GM19238 (cell line): Measurements from ENCODE around the gene GBF1.
"Not testable (repeated sequence)": the region's sequence is repeated elsewhere in the genome, so short reads cannot be mapped to it uniquely, and the experiment has no call there.

Source experiments
- DNase-seq: peaks from one replicate; pipeline ENCODE4 v3.0.0; 2011; ENCODE audit warnings: low spot score; ENCODE audit not compliant: insufficient read length

Gene GBF1

GRCh38 chr10:102268375-102268888 lies 23.1 kb downstream of the GBF1 start:
- DNase-seq, result no peak

GRCh38 chr10:102269017-102269416 lies 23.7 kb downstream of the GBF1 start:
- no peak for DNase-seq

- DNase-seq, result no peak
Measured at GRCh38 chr10:102274062-102274461, 28.7 kb downstream of the GBF1 start.

- DNase-seq, result no peak
Measured at GRCh38 chr10:102275343-102275742, 30.0 kb downstream of the GBF1 start.

GRCh38 chr10:102279104-102279503 lies 33.8 kb downstream of the GBF1 start:
- DNase-seq, result no peak

GRCh38 chr10:102280397-102281101 lies 35.2 kb downstream of the GBF1 start:
- DNase-seq, result no peak

- DNase-seq, result no peak
Measured at GRCh38 chr10:102281102-102281487, 35.8 kb downstream of the GBF1 start.

GRCh38 chr10:102283488-102283887 lies 38.2 kb downstream of the GBF1 start:
- no peak for DNase-seq

GRCh38 chr10:102283890-102284289 lies 38.6 kb downstream of the GBF1 start:
- no peak for DNase-seq

- no peak for DNase-seq
Measured at GRCh38 chr10:102284531-102284930, 39.2 kb downstream of the GBF1 start.

GRCh38 chr10:102285133-102285532 lies 39.8 kb downstream of the GBF1 start:
- no peak for DNase-seq

GRCh38 chr10:102286216-102286615 lies 40.9 kb downstream of the GBF1 start:
- no peak for DNase-seq

- DNase-seq, result no peak
Measured at GRCh38 chr10:102287538-102287937, 42.2 kb downstream of the GBF1 start.

GRCh38 chr10:102287991-102288390 lies 42.7 kb downstream of the GBF1 start:
- no peak for DNase-seq

GRCh38 chr10:102289356-102289755 lies 44.0 kb downstream of the GBF1 start:
- DNase-seq, result no peak

GRCh38 chr10:102289840-102290239 lies 44.5 kb downstream of the GBF1 start:
- DNase-seq, result no peak

- no peak for DNase-seq
Measured at GRCh38 chr10:102291221-102291905, 46.0 kb downstream of the GBF1 start.

GRCh38 chr10:102297101-102297500 lies 51.8 kb downstream of the GBF1 start:
- DNase-seq, result no peak

GRCh38 chr10:102298899-102299298 lies 53.6 kb downstream of the GBF1 start:
- DNase-seq, result no peak

GRCh38 chr10:102299873-102300272 lies 54.5 kb downstream of the GBF1 start:
- DNase-seq, result no peak

GRCh38 chr10:102300278-102300843 lies 55.0 kb downstream of the GBF1 start:
- no peak for DNase-seq

- DNase-seq, result not testable (repeated sequence)
Measured at GRCh38 chr10:102300912-102301311, 55.6 kb downstream of the GBF1 start.
